Stimulated activated CD8-positive, alpha-beta memory T cell treated with anti-CD3 and anti-CD28 coated beads, Interleukin-4, amount 100 ng/mL, for 48 hours (primary cell): ENCODE measurements around the gene POC1A.

Experiments
- DNase-seq: peaks from one replicate; pipeline ENCODE4 v3.0.0-alpha.2; 2020

POC1A gene

GRCh38 chr3:52099001-52099401, 55.2 kb downstream of the POC1A start:
- DNase-seq = no peak

- DNase-seq = no peak
Measured at GRCh38 chr3:52097851-52098507, 56.2 kb downstream of the POC1A start.

GRCh38 chr3:52095990-52096775, 58.0 kb downstream of the POC1A start:
- no peak for DNase-seq

- DNase-seq = no peak
Measured at GRCh38 chr3:52094571-52095485, 59.4 kb downstream of the POC1A start.

GRCh38 chr3:52093756-52094545, 60.3 kb downstream of the POC1A start:
- DNase-seq = no peak

- no peak for DNase-seq
Measured at GRCh38 chr3:52092891-52093290, 61.3 kb downstream of the POC1A start.

- no peak for DNase-seq
Measured at GRCh38 chr3:52092271-52092660, 62.0 kb downstream of the POC1A start.

- DNase-seq = no peak
Measured at GRCh38 chr3:52091586-52092270, 62.5 kb downstream of the POC1A start.

- DNase-seq = no peak
Measured at GRCh38 chr3:52090933-52091468, 63.2 kb downstream of the POC1A start.

GRCh38 chr3:52090131-52090932, 63.9 kb downstream of the POC1A start:
- no peak for DNase-seq

- no peak for DNase-seq
Measured at GRCh38 chr3:52089691-52090090, 64.5 kb downstream of the POC1A start.

GRCh38 chr3:52088445-52089367, 65.5 kb downstream of the POC1A start:
- no peak for DNase-seq

GRCh38 chr3:52087731-52088130, 66.5 kb downstream of the POC1A start:
- DNase-seq = no peak

GRCh38 chr3:52086976-52087663, 67.1 kb downstream of the POC1A start:
- DNase-seq = peak; percentile 36

GRCh38 chr3:52086461-52086860, 67.8 kb downstream of the POC1A start:
- DNase-seq = no peak

- peak; percentile 70 for DNase-seq
Measured at GRCh38 chr3:52085681-52086282, 68.4 kb downstream of the POC1A start.

GRCh38 chr3:52084954-52085680, 69.1 kb downstream of the POC1A start:
- no peak for DNase-seq
